ENCODE results near the gene GLT6D1.

Gene GLT6D1

DNA sequence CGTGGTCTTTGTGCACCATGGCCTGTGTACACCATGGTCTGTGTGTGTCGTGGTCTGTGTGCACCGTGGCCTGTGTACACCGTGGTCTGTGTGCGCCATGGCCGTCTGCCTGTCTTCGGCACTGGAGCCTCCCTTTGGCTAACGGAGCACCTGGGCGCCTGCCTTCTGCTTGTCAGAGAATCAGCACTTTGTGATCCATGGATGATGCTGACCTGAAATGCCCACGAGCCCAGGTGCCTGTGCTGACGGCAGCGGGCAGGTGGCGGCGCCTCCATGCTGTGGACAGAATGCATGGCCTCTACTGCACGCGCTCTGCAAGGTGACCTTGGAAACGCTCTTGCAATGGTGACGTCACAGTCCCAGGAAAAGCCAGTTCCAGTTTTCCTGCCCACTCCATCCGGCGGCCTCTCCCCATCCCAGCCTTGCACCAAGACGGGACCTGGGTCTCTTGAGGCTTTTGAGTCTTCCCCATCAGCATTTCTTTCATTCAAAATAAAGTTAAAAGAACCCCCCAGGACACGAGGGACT, 38.4 kb upstream of the GLT6D1 start:
- Histone ChIP-seq H4K91ac (ENCODE audit: low read depth, low read length, poor library complexity) (no peak overlapping the region), H3K23ac (ENCODE audit: low read depth, low read length, poor library complexity) (peak overlapping the region; percentile 81)

DNA sequence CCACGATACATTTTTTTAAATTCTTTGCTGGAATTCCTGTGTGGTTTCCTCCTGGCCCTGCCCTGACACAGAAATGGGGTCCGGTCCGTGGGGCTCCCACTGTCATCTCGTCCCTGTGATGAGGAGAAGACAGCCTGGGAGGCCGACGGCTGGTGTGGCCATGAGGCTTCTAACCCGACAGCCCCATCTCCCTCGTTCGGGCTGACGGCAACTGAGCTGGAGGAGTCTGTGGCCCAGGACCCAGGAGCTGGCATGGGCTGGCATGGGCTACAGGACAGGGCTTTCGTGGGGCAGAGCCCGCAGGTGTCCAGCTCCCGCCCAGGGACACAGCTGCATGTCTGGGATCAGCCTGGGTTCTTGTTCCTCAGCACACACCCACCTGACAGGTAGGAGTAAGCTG, 37.6 kb upstream of the GLT6D1 start:
- Histone ChIP-seq H3K9ac (ENCODE audit: low read depth, low read length, poor library complexity) (no peak overlapping the region), H3K27ac (replicated peaks; ENCODE audit: low read length) (no peak overlapping the region), H3K36me3 (replicated peaks in 1 of 2; ENCODE audit: control insufficient read depth in 2 of 2, insufficient read depth in 2 of 2, low read length in 2 of 2) (no peaks in the 10 kb centered on the region), H2BK12ac (ENCODE audit: low read length) (no peak overlapping the region), H3K9me3 (replicated peaks in 1 of 2; ENCODE audit: control insufficient read depth in 2 of 2, insufficient read depth in 1 of 2, low read depth in 1 of 2, low read length in 2 of 2) (no peaks in the 10 kb centered on the region), H2BK120ac (ENCODE audit: low read depth, low read length) (no peak overlapping the region), H2BK5ac (ENCODE audit: low read length) (no peak overlapping the region), H3K18ac (ENCODE audit: low read length) (no peak overlapping the region), H3K14ac (ENCODE audit: low read length) (no peak overlapping the region), H3K23ac (ENCODE audit: low read depth, low read length, poor library complexity) (no peak overlapping the region), H2BK15ac (ENCODE audit: low read length) (no peak overlapping the region), H3K4me1 (ENCODE audit: control insufficient read depth in 2 of 2, insufficient read depth in 1 of 2, low read depth in 1 of 2, low read length in 2 of 2) (peaks cover 0 to 2% of the 10 kb centered on the region in 2 donors), H3K79me1 (ENCODE audit: low read depth, low read length) (peaks cover 4% of the 10 kb centered on the region), H3K4me3 (ENCODE audit: low read length in 2 of 2) (no peak overlapping the region), H3K4me2 (ENCODE audit: insufficient read depth, low read length, poor library complexity, severe bottlenecking) (no peak overlapping the region), H3K4ac (ENCODE audit: low read length) (no peak overlapping the region), H2AFZ (ENCODE audit: low read length) (no peak overlapping the region), H2AK5ac (ENCODE audit: low read depth, low read length) (no peak overlapping the region), H4K8ac (ENCODE audit: low read depth, low read length) (no peak overlapping the region), H4K91ac (ENCODE audit: low read depth, low read length, poor library complexity) (no peak overlapping the region), H3K27me3 (ENCODE audit: control insufficient read depth in 3 of 3, insufficient read depth in 3 of 3, low read depth in 1 of 3, low read length in 3 of 3) (peaks cover 0 to 16% (median 0%) of the 10 kb centered on the region in 3 experiments)
- DNase-seq (ENCODE audit: low spot score) = no peak
- no CpG with 5 or more reads among the region's 13 CpGs for WGBS, 2 donors (ENCODE audit: extremely low coverage in 2 of 2, insufficient read length in 2 of 2, insufficient replicate concordance in 1 of 2)

More for the DNA sequence above, 38.4 kb upstream of the GLT6D1 start:
- Histone ChIP-seq H2BK120ac (ENCODE audit: low read depth, low read length) (no peak overlapping the region), H3K18ac (ENCODE audit: low read length) (peak overlapping the region; percentile 13), H3K27me3 (ENCODE audit: control insufficient read depth in 3 of 3, insufficient read depth in 3 of 3, low read depth in 1 of 3, low read length in 3 of 3) (peaks cover 0 to 19% (median 0%) of the 10 kb centered on the region in 3 experiments), H3K79me1 (ENCODE audit: low read depth, low read length) (peaks cover 4% of the 10 kb centered on the region), H3K4ac (ENCODE audit: low read length) (peak overlapping the region; percentile 37), H3K27ac (replicated peaks; ENCODE audit: low read length) (no peak overlapping the region), H2BK12ac (ENCODE audit: low read length) (no peak overlapping the region), H3K4me3 (ENCODE audit: low read length in 2 of 2) (no peak overlapping the region), H3K9ac (ENCODE audit: low read depth, low read length, poor library complexity) (no peak overlapping the region), H3K9me3 (replicated peaks in 1 of 2; ENCODE audit: control insufficient read depth in 2 of 2, insufficient read depth in 1 of 2, low read depth in 1 of 2, low read length in 2 of 2) (no peaks in the 10 kb centered on the region), H3K14ac (ENCODE audit: low read length) (peak overlapping the region; percentile 64), H2AK5ac (ENCODE audit: low read depth, low read length) (peak overlapping the region; percentile 70), H2AFZ (ENCODE audit: low read length) (no peak overlapping the region), H2BK5ac (ENCODE audit: low read length) (peak overlapping the region; percentile 75), H3K4me1 (ENCODE audit: control insufficient read depth in 2 of 2, insufficient read depth in 1 of 2, low read depth in 1 of 2, low read length in 2 of 2) (no peaks in the 10 kb centered on the region), H3K36me3 (replicated peaks in 1 of 2; ENCODE audit: control insufficient read depth in 2 of 2, insufficient read depth in 2 of 2, low read length in 2 of 2) (no peaks in the 10 kb centered on the region), H4K8ac (ENCODE audit: low read depth, low read length) (no peak overlapping the region), H3K4me2 (ENCODE audit: insufficient read depth, low read length, poor library complexity, severe bottlenecking) (no peak overlapping the region), H2BK15ac (ENCODE audit: low read length) (no peak overlapping the region)
- no peak for DNase-seq (ENCODE audit: low spot score)
- no CpG with 5 or more reads among the region's 22 CpGs for WGBS, 2 donors (ENCODE audit: extremely low coverage in 2 of 2, insufficient read length in 2 of 2, insufficient replicate concordance in 1 of 2)

DNA sequence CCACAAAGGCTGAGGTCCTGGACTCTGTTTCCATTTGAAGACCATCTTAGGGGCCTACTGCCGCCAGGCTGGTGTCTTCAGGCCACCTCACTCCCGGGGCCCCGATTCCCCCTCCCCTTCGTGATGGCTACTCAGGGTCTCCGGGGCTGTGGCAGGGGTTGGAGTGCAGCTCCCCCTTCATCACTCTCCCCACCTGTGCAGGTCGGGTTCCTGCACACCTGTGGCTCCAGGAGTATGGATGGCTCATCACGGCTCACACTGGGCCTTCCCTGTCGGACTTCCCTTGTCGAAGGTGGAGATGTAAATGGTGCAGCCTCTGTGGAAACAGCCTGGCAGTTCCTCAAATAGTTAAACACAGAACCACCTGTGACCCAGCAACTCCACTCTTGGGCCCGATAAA, 35.6 kb upstream of the GLT6D1 start:
- Histone ChIP-seq H3K14ac (ENCODE audit: low read length) (no peak overlapping the region), H3K23ac (ENCODE audit: low read depth, low read length, poor library complexity) (no peak overlapping the region), H3K18ac (ENCODE audit: low read length) (peak overlapping the region; percentile 60), H2BK12ac (ENCODE audit: low read length) (no peak overlapping the region), H3K4me1 (ENCODE audit: control insufficient read depth in 2 of 2, insufficient read depth in 1 of 2, low read depth in 1 of 2, low read length in 2 of 2) (peaks cover 0 to 3% of the 10 kb centered on the region in 2 donors), H4K91ac (ENCODE audit: low read depth, low read length, poor library complexity) (no peak overlapping the region), H3K27ac (replicated peaks; ENCODE audit: low read length) (no peak overlapping the region), H3K36me3 (replicated peaks in 1 of 2; ENCODE audit: control insufficient read depth in 2 of 2, insufficient read depth in 2 of 2, low read length in 2 of 2) (no peaks in the 10 kb centered on the region), H4K8ac (ENCODE audit: low read depth, low read length) (no peak overlapping the region), H2AK5ac (ENCODE audit: low read depth, low read length) (no peak overlapping the region), H3K27me3 (ENCODE audit: control insufficient read depth in 3 of 3, insufficient read depth in 3 of 3, low read depth in 1 of 3, low read length in 3 of 3) (peaks cover 0 to 10% (median 0%) of the 10 kb centered on the region in 3 experiments), H2BK5ac (ENCODE audit: low read length) (no peak overlapping the region), H3K4ac (ENCODE audit: low read length) (no peak overlapping the region), H2BK120ac (ENCODE audit: low read depth, low read length) (no peak overlapping the region), H3K9me3 (replicated peaks in 1 of 2; ENCODE audit: control insufficient read depth in 2 of 2, insufficient read depth in 1 of 2, low read depth in 1 of 2, low read length in 2 of 2) (peaks cover 0 to under 1% of the 10 kb centered on the region in 2 donors), H2AFZ (ENCODE audit: low read length) (no peak overlapping the region), H3K4me2 (ENCODE audit: insufficient read depth, low read length, poor library complexity, severe bottlenecking) (no peak overlapping the region), H3K9ac (ENCODE audit: low read depth, low read length, poor library complexity) (peak overlapping the region; percentile 15), H3K4me3 (ENCODE audit: low read length in 2 of 2) (no peak overlapping the region), H3K79me1 (ENCODE audit: low read depth, low read length) (peaks cover 4% of the 10 kb centered on the region), H2BK15ac (ENCODE audit: low read length) (no peak overlapping the region)
- no peak for DNase-seq (ENCODE audit: low spot score)
- WGBS, 2 donors (ENCODE audit: extremely low coverage in 2 of 2, insufficient read length in 2 of 2, insufficient replicate concordance in 1 of 2) = no CpG with 5 or more reads among the region's 10 CpGs

DNA sequence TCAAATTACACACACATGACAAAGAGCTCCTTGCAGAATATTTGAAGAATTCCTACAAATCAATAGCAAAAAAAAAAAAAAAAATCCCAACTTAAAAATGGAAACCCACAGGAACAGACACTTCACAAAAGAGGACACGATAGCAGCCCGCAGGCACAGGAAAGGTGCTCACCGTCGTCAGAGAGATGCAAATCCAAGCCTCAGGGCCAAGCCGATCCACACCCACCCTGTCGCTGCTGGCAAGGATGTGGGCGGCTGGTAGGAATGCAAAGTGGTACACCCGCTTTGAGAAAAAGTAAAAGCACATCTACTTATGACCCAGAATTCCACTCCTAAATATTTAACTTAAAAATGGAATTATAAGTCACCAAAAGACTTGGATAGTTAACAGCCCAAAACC, 34.6 kb upstream of the GLT6D1 start:
- Histone ChIP-seq H2BK15ac (ENCODE audit: low read length) (no peak overlapping the region), H3K18ac (ENCODE audit: low read length) (no peak overlapping the region), H3K4ac (ENCODE audit: low read length) (no peak overlapping the region), H3K36me3 (replicated peaks in 1 of 2; ENCODE audit: control insufficient read depth in 2 of 2, insufficient read depth in 2 of 2, low read length in 2 of 2) (no peaks in the 10 kb centered on the region), H2AK5ac (ENCODE audit: low read depth, low read length) (no peak overlapping the region), H3K4me1 (ENCODE audit: control insufficient read depth in 2 of 2, insufficient read depth in 1 of 2, low read depth in 1 of 2, low read length in 2 of 2) (peaks cover 0 to 3% of the 10 kb centered on the region in 2 donors), H3K4me3 (ENCODE audit: low read length in 2 of 2) (no peak overlapping the region), H2BK120ac (ENCODE audit: low read depth, low read length) (no peak overlapping the region), H3K4me2 (ENCODE audit: insufficient read depth, low read length, poor library complexity, severe bottlenecking) (no peak overlapping the region), H3K14ac (ENCODE audit: low read length) (no peak overlapping the region), H3K23ac (ENCODE audit: low read depth, low read length, poor library complexity) (no peak overlapping the region), H2BK5ac (ENCODE audit: low read length) (no peak overlapping the region), H3K27me3 (ENCODE audit: control insufficient read depth in 3 of 3, insufficient read depth in 3 of 3, low read depth in 1 of 3, low read length in 3 of 3) (peaks cover 0 to 10% (median 0%) of the 10 kb centered on the region in 3 experiments), H3K9me3 (replicated peaks in 1 of 2; ENCODE audit: control insufficient read depth in 2 of 2, insufficient read depth in 1 of 2, low read depth in 1 of 2, low read length in 2 of 2) (peaks cover 0 to 4% of the 10 kb centered on the region in 2 donors), H2BK12ac (ENCODE audit: low read length) (no peak overlapping the region), H3K27ac (replicated peaks; ENCODE audit: low read length) (no peak overlapping the region), H3K9ac (ENCODE audit: low read depth, low read length, poor library complexity) (no peak overlapping the region), H4K8ac (ENCODE audit: low read depth, low read length) (no peak overlapping the region), H3K79me1 (ENCODE audit: low read depth, low read length) (peaks cover 6% of the 10 kb centered on the region), H2AFZ (ENCODE audit: low read length) (no peak overlapping the region), H4K91ac (ENCODE audit: low read depth, low read length, poor library complexity) (no peak overlapping the region)
- no CpG with 5 or more reads among the region's 8 CpGs for WGBS, 2 donors (ENCODE audit: extremely low coverage in 2 of 2, insufficient read length in 2 of 2, insufficient replicate concordance in 1 of 2)
- no peak for DNase-seq (ENCODE audit: low spot score)
